GM12864 (cell line): ENCODE measurements around the gene APOA1.

Experiments used
- DNase-seq: peaks from one replicate; pipeline ENCODE4 v3.0.0-alpha.2; 2011; ENCODE audit warnings: low read depth
- H3K4me3 ChIP-seq: 2 replicates; pipeline ENCODE4 v1.5.1; 2011; ENCODE audit warnings: mild to moderate bottlenecking, low read depth, low read length, control low read depth
- CTCF ChIP-seq: IDR thresholded peaks from 2 replicates; pipeline ENCODE4 v1.5.1; 2011; ENCODE audit warnings: low read depth, mild to moderate bottlenecking, moderate library complexity, low read length, control low read depth, inconsistent platforms; ENCODE audit errors: missing control alignments

The APOA1 gene

GRCh38 chr11:116868066-116868465 lies 30.6 kb upstream of the APOA1 start:
- no peak for TF ChIP-seq CTCF
- DNase-seq, result no peak
- H3K4me3 ChIP-seq, result no peak overlapping the region

- no peak overlapping the region for H3K4me3 ChIP-seq
- DNase-seq, result no peak
- no peak for TF ChIP-seq CTCF
Observed at GRCh38 chr11:116867619-116868018, 30.2 kb upstream of the APOA1 start.

- DNase-seq, result no peak
- no peak for TF ChIP-seq CTCF
- H3K4me3 ChIP-seq, result no peak overlapping the region
Observed at GRCh38 chr11:116866804-116867455, 29.5 kb upstream of the APOA1 start.

GRCh38 chr11:116865696-116866095 lies 28.3 kb upstream of the APOA1 start:
- TF ChIP-seq CTCF, result no peak
- H3K4me3 ChIP-seq, result no peak overlapping the region
- DNase-seq, result no peak

GRCh38 chr11:116864531-116864930 lies 27.1 kb upstream of the APOA1 start:
- TF ChIP-seq CTCF, result no peak
- H3K4me3 ChIP-seq, result no peak overlapping the region
- no peak for DNase-seq

- no peak overlapping the region for H3K4me3 ChIP-seq
- no peak for DNase-seq
Observed at GRCh38 chr11:116862951-116863350, 25.5 kb upstream of the APOA1 start.

More at GRCh38 chr11:116862951-116863350, 25.5 kb upstream of the APOA1 start:
- TF ChIP-seq CTCF, result no peak
